HG03558 (cell line): ENCODE data around the gene LAGE3.
A peak's percentile ranks its signal among the peaks of the same experiment; 100 is the strongest.

Experiments
- ATAC-seq: cut with Tn5 transposase; IDR thresholded peaks from one replicate; pipeline ENCODE4 v1.9.1; 2021; ENCODE audit warnings: moderate number of reproducible peaks; ENCODE audit not compliant: unreplicated experiment; ENCODE audit errors: extremely low read depth

The LAGE3 gene

DNA sequence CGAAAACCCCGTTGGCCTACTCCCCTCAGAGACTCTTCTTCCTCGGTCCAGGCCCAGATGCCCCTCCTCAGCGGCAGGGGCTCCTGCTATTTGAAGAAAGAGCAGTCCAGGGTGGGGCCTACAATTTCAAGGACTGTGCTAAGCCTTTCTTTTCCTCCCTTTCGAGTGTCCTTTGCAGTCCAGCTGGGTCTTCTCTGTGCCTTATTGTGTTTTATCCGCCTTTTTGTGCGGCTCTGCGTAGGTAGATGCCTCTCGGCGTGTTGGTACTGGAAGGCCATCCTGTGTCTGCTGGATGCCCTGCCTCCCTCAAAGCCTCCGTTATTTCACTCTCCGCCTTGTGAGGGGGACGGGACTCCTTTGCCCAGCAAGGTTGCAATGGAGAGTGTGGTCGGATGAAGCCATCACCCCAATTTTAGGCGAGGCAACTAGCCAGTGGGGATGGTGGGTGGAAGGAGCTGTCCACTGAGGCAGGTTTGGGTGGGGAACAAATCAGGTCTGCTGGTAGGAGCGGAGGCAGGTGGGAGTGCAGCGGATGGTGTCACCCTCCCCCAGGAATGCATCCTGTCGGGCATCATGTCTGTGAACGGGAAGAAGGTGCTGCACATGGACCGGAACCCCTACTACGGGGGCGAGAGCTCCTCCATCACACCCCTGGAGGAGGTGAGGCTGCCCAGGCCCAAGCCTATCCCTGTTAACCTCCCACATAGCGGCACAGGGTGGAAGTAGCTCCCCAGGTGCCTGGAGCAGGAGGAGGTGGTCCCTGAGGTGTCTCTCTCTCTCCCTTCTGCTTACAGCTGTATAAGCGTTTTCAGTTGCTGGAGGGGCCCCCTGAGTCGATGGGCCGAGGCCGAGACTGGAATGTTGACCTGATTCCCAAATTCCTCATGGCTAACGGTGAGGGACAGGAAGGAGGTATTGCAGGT, 40.8 kb downstream of the LAGE3 start:
- no peak for ATAC-seq

GRCh38 chrX:154436983-154437752, 41.9 kb downstream of the LAGE3 start, which contains the start of gene GDI1:
Gene GDI1 (plus strand): TSS chrX:154437154. CDS start chrX:154437255, 101 bp downstream.
- no peak for ATAC-seq

DNA sequence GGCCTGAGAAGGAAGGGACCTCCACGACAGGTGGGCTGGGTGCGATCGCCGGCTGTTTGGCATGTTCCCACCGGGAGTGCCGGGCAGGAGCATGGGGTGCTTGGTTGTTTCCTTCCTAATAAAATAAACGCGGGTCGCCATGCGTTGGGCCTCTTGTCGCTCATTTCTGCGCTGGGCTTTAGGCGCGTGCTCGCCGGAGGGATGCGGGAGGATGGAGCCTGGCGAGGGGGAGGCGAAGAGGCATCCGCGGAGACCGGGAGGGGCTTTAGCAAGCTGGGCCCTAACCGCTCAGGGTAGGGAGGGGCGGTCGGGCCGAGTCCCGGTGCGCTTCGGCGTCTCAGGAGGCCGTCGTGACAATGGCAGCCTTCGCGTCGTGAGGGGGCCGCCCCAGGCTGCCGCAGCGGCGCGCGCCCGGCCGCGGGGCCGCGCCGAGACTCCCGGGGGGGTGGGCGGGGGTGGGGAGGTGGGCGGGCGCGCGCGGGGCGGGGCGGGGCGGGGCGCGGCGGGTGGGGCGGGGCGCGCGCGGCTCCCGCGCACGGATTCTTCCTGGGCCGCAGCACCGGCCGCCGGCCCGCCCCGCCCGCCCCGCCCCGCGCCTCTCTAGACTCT, 42.6 kb downstream of the LAGE3 start:
- no peak for ATAC-seq

GRCh38 chrX:154435171-154435733, 43.8 kb downstream of the LAGE3 start:
- no peak for ATAC-seq

DNA sequence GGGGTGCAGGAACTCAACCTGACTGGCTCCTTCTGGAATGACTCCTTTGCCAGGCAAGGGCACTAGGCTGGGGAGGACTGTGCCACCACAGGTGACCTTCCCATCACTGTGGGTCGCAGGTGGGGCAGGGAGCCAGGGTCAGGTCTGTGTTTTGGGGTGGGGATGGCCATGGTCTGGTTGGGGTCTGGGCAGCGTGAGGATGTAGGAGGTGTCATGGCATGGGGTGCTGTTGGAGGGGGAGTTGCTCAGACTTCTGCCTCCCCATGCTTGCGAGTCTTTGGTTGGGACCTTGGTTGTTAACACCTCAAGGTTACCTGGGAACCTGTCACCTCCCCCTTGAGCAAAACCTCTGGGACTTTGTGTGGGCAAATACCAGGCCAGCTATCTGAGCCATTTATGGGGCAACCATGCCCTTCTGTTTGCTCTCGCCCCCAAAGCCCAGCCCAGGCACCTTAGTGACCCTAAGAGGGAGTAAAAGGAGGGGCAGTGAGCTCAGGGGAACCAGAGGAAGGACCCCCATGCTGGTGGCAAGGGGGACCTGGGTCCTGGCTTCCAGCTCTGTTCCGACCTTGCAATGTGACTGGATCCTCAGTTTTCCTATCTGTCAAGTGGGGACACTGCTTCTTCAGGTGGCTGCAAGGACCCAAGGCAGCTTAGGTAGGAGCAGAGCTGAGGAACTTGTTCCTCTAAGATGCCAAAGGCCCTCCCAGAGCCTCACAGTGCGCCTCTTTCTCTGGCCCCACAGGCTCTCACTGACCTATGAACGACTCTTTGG, 44.5 kb downstream of the LAGE3 start:
- no peak for ATAC-seq

DNA sequence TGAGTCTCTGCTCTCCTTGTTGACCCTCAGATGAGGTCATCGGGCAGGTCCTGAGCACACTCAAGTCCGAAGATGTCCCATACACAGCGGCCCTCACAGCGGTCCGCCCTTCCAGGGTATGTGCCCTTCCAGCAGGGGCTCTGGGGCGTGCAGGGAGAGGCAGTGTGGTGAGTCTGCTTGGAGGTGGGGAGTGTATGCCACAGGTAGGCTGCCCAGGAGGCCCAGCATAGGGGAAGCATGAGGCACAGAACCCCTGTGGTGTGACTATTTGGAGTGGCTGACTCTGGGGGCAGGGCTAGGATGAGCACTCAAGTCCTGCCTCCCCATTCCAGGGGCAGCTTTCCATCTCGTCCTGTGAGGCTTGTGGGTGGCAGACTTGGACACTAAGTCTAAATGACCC, 45.5 kb downstream of the LAGE3 start:
- ATAC-seq = no peak

- no peak for ATAC-seq
Observed at GRCh38 chrX:154432210-154432609, 46.9 kb downstream of the LAGE3 start.

DNA sequence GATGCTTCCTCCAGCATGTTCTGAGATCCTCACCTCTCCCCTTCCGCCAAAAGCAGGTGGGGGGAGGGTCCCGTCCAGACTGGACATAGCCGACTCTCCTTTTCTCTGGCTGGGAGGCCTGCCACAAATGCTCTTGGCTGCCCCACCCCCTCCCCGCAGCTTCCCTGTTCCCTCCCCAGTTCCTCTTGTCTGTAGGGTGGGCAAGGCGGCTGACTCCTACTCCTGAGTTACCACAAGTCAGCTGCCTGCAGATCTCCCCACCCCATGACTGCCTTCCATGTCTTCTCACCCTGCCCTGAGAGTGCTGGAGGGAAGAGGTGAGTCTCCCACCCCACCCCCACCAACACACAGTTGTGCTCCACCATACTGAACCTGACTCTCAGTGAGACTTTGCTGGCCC, 47.7 kb downstream of the LAGE3 start:
- ATAC-seq = no peak

- ATAC-seq = no peak
Observed at GRCh38 chrX:154430916-154431315, 48.2 kb downstream of the LAGE3 start.

DNA sequence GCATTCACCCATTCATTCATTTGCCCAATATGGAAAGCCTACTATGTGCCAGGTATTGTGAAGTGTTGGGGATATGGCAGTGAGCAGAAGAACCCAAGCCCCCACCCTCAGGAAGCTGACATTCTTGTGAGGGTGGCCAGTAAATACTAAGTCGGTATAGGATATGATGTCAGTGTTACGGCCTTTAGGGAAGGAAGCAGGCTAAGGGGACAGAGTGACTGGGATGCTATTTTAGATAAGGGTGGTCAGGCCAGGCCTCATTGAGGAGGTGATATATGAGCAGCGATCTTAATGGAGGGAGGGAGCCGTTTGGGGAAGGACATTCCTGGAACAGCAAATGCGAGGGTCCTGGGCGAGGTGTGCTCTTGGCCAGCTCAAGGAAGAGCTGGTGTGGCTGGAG, 48.6 kb downstream of the LAGE3 start:
- ATAC-seq = no peak

DNA sequence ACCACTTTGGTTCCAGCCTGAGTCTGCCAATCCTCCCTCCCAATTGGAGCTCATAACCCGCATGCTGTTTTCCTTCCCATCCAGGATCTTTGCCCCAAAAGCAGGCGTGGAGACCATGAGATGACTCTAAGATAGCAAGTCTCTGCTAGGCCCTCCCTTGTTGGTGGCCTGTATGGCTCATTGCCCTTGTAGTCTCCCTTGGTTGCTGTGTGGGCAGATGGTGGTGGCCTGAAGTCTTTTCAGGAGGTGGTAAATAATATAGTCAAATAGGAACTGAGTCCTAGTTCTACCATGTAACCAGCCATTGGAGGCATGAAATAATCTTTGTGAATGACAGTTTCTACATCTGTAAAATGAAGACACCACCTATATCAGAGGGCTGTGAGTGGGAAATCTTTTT, 49.4 kb downstream of the LAGE3 start:
- ATAC-seq = no peak

DNA sequence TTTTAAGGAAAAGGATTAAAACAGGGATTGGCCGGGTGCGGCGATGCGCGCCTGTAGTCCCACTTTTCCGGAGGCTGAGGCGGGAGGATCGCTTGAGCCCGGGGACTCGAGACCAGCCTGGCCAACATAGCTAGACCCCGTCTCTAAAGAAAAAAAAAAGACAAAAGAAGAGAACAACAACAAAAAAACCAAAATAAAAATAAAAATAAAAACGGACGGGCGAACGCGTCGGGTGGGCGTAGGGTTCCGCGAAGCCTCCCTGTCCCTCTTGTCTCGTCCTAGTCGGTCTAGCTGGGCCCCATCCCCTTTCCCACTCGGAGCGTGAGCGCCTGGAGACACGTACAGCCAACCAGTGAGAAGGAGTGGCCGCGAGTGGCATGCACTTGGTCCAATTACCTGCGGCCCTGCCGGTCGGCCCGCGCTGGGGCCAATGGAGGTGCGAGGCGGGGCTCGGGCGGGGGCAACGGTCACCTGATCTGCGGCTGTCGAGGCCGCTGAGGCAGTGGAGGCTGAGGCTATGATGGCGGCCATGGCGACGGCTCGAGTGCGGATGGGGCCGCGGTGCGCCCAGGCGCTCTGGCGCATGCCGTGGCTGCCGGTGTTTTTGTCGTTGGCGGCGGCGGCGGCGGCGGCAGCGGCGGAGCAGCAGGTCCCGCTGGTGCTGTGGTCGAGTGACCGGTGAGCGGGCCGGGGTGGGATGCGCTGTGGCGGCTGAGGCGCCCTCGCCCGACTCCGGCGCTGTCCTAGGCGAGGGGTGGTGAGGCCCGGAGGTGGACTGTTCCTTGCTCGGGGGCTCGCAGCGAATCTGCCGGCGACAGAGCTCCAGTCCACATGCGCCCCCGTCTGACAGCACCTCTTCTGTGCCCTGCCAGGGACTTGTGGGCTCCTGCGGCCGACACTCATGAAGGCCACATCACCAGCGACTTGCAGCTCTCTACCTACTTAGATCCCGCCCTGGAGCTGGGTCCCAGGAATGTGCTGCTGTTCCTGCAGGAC, 50.6 kb downstream of the LAGE3 start, which contains the start of gene ATP6AP1:
Gene ATP6AP1 (plus strand): TSS at position 502 of the 996 bp plus-strand sequence. CDS start 16 bp downstream, at position 518.
- peak; percentile 83 for ATAC-seq
